Right atrium auricular region (tissue), 2 donors: ENCODE measurements around the gene DYNLL2. TPM values are rescaled to one million over a fixed set of nuclear protein-coding genes. Genes with fewer than 3 reads are reported as not detected.
A peak's percentile ranks its signal among the peaks of the same experiment; 100 is the strongest.

Experiments used
- DNase-seq: peaks from one replicate; pipeline ENCODE4 v3.0.0-alpha.2; 2019; ENCODE audit warnings: low spot score
- H3K27ac ChIP-seq, 2 donors: fragments of 200-600 bp; sonication (generic); 1 replicate in 1 of 2; 2 replicates in 1 of 2; pipeline ENCODE4 v1.5.1; 2016 to 2019
- H3K27me3 ChIP-seq, 2 donors: fragments of 200-600 bp; sonication (generic); one replicate each; pipeline versions ENCODE4 v1.5.1 to v1.6.0; 2017 to 2019
- H3K36me3 ChIP-seq: fragments of 200-600 bp; sonication (generic); one replicate; pipeline ENCODE4 v1.5.1; 2016
- H3K4me1 ChIP-seq, 2 donors: fragments of 200-600 bp; sonication (generic); one replicate each; pipeline versions ENCODE4 v1.5.1 to v1.6.0; 2017 to 2019
- H3K4me3 ChIP-seq, 2 donors: fragments of 200-600 bp; sonication (generic); 1 replicate in 1 of 2; 2 replicates in 1 of 2; pipeline ENCODE4 v1.5.1; 2017 to 2019; ENCODE audit warnings: mild to moderate bottlenecking in 1 of 2, moderate library complexity in 1 of 2
- H3K9me3 ChIP-seq, 2 donors: fragments of 200-600 bp; sonication (generic); one replicate each; pipeline ENCODE4 v1.5.1; 2019
- CTCF ChIP-seq, 2 donors: fragments of 200-600 bp; sonication (generic); IDR thresholded peaks; one replicate each; pipeline ENCODE4 v1.5.1; 2019; ENCODE audit warnings: antibody characterized with exemption in 2 of 2
- total RNA-seq, 2 donors: library from RNA; depleted of rRNA; stranded (reverse); fragments of >200 nt; gene quantifications; one replicate each; pipeline ENCODE4 v1.1.0, GENCODE V29; 2016

The DYNLL2 gene
- total RNA-seq, 2 donors from 2014 or later: 27.7 to 27.9 TPM

GRCh38 chr17:58085039-58085715, 2.0 kb downstream of the DYNLL2 start:
- Histone ChIP-seq H3K27ac (peak overlapping the region; percentile 97 to 98), H3K36me3 (peaks cover 30% of the 10 kb centered on the region), H3K4me1 (peaks cover 0 to 50% of the 10 kb centered on the region in 2 donors), H3K27me3 (no peaks in the 10 kb centered on the region), H3K9me3 (no peaks in the 10 kb centered on the region), H3K4me3 (peak overlapping the region in 1 of 2 donors; percentile 100)
- DNase-seq: no peak
- no peak for TF ChIP-seq CTCF (IDR thresholded peaks at IDR 0.05)

GRCh38 chr17:58086953-58087352, 3.7 kb downstream of the DYNLL2 start:
- no peak overlapping the region for H3K4me3 ChIP-seq
- H3K27ac ChIP-seq: no peak overlapping the region
- H3K27me3 ChIP-seq: no peaks in the 10 kb centered on the region
- no peaks in the 10 kb centered on the region for H3K9me3 ChIP-seq
- H3K4me1 ChIP-seq: peaks cover 0 to 50% of the 10 kb centered on the region in 2 donors
- TF ChIP-seq CTCF (IDR thresholded peaks at IDR 0.05): no peak
- no peak for DNase-seq
- H3K36me3 ChIP-seq: peaks cover 47% of the 10 kb centered on the region

- Histone ChIP-seq H3K4me3 (no peak overlapping the region), H3K36me3 (peaks cover 56% of the 10 kb centered on the region), H3K9me3 (no peaks in the 10 kb centered on the region), H3K27me3 (no peaks in the 10 kb centered on the region), H3K4me1 (peaks cover 0 to 44% of the 10 kb centered on the region in 2 donors), H3K27ac (peak overlapping the region in 1 of 2 donors; percentile 11)
- no peak for DNase-seq
- no peak for TF ChIP-seq CTCF (IDR thresholded peaks at IDR 0.05)
Observed at GRCh38 chr17:58088624-58089023, 5.4 kb downstream of the DYNLL2 start.

GRCh38 chr17:58089111-58089510, 5.9 kb downstream of the DYNLL2 start:
- Histone ChIP-seq H3K27me3 (no peaks in the 10 kb centered on the region), H3K4me3 (no peak overlapping the region), H3K36me3 (peaks cover 56% of the 10 kb centered on the region), H3K27ac (peak overlapping the region in 1 of 2 donors; percentile 11), H3K4me1 (peaks cover 0 to 43% of the 10 kb centered on the region in 2 donors), H3K9me3 (no peaks in the 10 kb centered on the region)
- no peak for DNase-seq
- TF ChIP-seq CTCF (IDR thresholded peaks at IDR 0.05): peak in 1 of 2 donors; percentile 45

- Histone ChIP-seq H3K4me1 (peaks cover 0 to 23% of the 10 kb centered on the region in 2 donors), H3K27ac (no peak overlapping the region), H3K9me3 (no peaks in the 10 kb centered on the region), H3K36me3 (peaks cover 56% of the 10 kb centered on the region), H3K27me3 (no peaks in the 10 kb centered on the region), H3K4me3 (no peak overlapping the region)
- no peak for DNase-seq
- TF ChIP-seq CTCF (IDR thresholded peaks at IDR 0.05): no peak
Observed at GRCh38 chr17:58091024-58091567, 7.9 kb downstream of the DYNLL2 start.
